ENCODE data around the gene BTN1A1. TPM values are rescaled to one million over a fixed set of nuclear protein-coding genes. Genes with fewer than 3 reads are reported as not detected.

BTN1A1 gene, protein sequence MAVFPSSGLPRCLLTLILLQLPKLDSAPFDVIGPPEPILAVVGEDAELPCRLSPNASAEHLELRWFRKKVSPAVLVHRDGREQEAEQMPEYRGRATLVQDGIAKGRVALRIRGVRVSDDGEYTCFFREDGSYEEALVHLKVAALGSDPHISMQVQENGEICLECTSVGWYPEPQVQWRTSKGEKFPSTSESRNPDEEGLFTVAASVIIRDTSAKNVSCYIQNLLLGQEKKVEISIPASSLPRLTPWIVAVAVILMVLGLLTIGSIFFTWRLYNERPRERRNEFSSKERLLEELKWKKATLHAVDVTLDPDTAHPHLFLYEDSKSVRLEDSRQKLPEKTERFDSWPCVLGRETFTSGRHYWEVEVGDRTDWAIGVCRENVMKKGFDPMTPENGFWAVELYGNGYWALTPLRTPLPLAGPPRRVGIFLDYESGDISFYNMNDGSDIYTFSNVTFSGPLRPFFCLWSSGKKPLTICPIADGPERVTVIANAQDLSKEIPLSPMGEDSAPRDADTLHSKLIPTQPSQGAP
- total RNA-seq (2021) (0.14 to 0.15 TPM in 2 of 3 replicates, not detected in the other), Bru-seq, nascent RNA (not detected)
- long read RNA-seq, experiment 1, partial matches to known transcripts = 0 of 3 reads
- long read RNA-seq, experiment 1, other reads (novel, unspliced or antisense) = 3 of 3 reads
- long read RNA-seq, experiment 2, partial matches to known transcripts = 0 of 1 reads
- long read RNA-seq, experiment 2, other reads (novel, unspliced or antisense) = 1 of 1 reads
- long read RNA-seq, experiment 3 = 0 reads

DNA sequence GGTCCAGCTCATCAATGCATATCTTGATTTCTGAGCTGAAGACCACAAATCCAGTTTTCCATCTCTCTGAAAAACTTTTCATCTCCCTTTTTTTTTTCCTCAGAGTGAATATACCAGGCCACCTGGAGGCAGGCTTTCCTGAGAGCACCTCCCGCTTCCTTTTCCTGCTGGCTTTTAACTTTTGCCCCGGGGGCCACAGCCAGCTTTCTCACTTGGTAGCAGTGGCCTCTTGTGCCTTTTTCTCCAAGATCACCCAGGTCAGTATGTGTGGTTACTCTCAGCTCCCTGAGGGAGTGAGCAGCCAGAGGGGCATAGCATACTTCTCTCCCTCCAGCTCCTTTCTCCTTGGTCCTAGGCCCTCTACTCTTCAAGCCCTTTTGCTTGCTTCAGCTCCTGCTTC, at the start of gene BTN1A1:
BTN1A1 (plus strand) TSS at position 202 of the 400 bp plus-strand sequence. CDS start 984 bp downstream, outside the sequence.
- CTCF ChIA-PET = interaction anchor here (0.5 to 1.6 kb wide), 6 partner anchors 26 to 159 kb away, joined by 3 to 10 read pairs (median 4); partner anchors contain the start of gene HMGN4
- Mint-ChIP-seq H3K4me1 (peaks cover 20% of the 10 kb centered on the region), H3K27me3 (ENCODE audit: low read depth) (peaks cover 64% of the 10 kb centered on the region), H3K4me3 (peak within 1 kb of the TSS; percentile 74), H3K9me3 (no peaks in the 10 kb centered on the region), H3K27ac (no peak within 1 kb of the TSS), H3K36me3 (no peaks in the 10 kb centered on the region)
- TF ChIP-seq, protein P1, sequence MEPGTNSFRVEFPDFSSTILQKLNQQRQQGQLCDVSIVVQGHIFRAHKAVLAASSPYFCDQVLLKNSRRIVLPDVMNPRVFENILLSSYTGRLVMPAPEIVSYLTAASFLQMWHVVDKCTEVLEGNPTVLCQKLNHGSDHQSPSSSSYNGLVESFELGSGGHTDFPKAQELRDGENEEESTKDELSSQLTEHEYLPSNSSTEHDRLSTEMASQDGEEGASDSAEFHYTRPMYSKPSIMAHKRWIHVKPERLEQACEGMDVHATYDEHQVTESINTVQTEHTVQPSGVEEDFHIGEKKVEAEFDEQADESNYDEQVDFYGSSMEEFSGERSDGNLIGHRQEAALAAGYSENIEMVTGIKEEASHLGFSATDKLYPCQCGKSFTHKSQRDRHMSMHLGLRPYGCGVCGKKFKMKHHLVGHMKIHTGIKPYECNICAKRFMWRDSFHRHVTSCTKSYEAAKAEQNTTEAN (CRISPR knock-in tag; IDR thresholded peaks at IDR 0.05) = no peak
- TF ChIP-seq, protein P2, sequence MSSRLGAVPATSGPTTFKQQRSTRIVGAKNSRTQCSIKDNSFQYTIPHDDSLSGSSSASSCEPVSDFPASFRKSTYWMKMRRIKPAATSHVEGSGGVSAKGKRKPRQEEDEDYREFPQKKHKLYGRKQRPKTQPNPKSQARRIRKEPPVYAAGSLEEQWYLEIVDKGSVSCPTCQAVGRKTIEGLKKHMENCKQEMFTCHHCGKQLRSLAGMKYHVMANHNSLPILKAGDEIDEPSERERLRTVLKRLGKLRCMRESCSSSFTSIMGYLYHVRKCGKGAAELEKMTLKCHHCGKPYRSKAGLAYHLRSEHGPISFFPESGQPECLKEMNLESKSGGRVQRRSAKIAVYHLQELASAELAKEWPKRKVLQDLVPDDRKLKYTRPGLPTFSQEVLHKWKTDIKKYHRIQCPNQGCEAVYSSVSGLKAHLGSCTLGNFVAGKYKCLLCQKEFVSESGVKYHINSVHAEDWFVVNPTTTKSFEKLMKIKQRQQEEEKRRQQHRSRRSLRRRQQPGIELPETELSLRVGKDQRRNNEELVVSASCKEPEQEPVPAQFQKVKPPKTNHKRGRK (CRISPR knock-in tag; IDR thresholded peaks at IDR 0.05; ENCODE audit: borderline replicate concordance) = no peak
- TF ChIP-seq PRRX2 (CRISPR knock-in tag; IDR thresholded peaks at IDR 0.05) (no peak), NFE2L1 (CRISPR knock-in tag; IDR thresholded peaks at IDR 0.05) (no peak), EMX1 (CRISPR knock-in tag; IDR thresholded peaks at IDR 0.05) (no peak), ZNF121 (CRISPR knock-in tag; IDR thresholded peaks at IDR 0.05) (no peak), CREM (CRISPR knock-in tag; IDR thresholded peaks at IDR 0.05) (no peak), ELF4 (CRISPR knock-in tag; IDR thresholded peaks at IDR 0.05; ENCODE audit: low read depth) (no peak), CREB1 (CRISPR knock-in tag; IDR thresholded peaks at IDR 0.05) (no peak), TP53 (CRISPR knock-in tag; IDR thresholded peaks at IDR 0.05) (no peak), ZNF232 (CRISPR knock-in tag; IDR thresholded peaks at IDR 0.05) (no peak), ETV6 (CRISPR knock-in tag; IDR thresholded peaks at IDR 0.05) (no peak), ATF1 (CRISPR knock-in tag; IDR thresholded peaks at IDR 0.05) (no peak)
- TF ChIP-seq, protein P3, sequence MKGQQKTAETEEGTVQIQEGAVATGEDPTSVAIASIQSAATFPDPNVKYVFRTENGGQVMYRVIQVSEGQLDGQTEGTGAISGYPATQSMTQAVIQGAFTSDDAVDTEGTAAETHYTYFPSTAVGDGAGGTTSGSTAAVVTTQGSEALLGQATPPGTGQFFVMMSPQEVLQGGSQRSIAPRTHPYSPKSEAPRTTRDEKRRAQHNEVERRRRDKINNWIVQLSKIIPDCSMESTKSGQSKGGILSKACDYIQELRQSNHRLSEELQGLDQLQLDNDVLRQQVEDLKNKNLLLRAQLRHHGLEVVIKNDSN (CRISPR knock-in tag; IDR thresholded peaks at IDR 0.05) = no peak
- TF ChIP-seq, protein P4, sequence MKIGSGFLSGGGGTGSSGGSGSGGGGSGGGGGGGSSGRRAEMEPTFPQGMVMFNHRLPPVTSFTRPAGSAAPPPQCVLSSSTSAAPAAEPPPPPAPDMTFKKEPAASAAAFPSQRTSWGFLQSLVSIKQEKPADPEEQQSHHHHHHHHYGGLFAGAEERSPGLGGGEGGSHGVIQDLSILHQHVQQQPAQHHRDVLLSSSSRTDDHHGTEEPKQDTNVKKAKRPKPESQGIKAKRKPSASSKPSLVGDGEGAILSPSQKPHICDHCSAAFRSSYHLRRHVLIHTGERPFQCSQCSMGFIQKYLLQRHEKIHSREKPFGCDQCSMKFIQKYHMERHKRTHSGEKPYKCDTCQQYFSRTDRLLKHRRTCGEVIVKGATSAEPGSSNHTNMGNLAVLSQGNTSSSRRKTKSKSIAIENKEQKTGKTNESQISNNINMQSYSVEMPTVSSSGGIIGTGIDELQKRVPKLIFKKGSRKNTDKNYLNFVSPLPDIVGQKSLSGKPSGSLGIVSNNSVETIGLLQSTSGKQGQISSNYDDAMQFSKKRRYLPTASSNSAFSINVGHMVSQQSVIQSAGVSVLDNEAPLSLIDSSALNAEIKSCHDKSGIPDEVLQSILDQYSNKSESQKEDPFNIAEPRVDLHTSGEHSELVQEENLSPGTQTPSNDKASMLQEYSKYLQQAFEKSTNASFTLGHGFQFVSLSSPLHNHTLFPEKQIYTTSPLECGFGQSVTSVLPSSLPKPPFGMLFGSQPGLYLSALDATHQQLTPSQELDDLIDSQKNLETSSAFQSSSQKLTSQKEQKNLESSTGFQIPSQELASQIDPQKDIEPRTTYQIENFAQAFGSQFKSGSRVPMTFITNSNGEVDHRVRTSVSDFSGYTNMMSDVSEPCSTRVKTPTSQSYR (CRISPR knock-in tag; IDR thresholded peaks at IDR 0.05) = no peak
- TF ChIP-seq, protein P5, sequence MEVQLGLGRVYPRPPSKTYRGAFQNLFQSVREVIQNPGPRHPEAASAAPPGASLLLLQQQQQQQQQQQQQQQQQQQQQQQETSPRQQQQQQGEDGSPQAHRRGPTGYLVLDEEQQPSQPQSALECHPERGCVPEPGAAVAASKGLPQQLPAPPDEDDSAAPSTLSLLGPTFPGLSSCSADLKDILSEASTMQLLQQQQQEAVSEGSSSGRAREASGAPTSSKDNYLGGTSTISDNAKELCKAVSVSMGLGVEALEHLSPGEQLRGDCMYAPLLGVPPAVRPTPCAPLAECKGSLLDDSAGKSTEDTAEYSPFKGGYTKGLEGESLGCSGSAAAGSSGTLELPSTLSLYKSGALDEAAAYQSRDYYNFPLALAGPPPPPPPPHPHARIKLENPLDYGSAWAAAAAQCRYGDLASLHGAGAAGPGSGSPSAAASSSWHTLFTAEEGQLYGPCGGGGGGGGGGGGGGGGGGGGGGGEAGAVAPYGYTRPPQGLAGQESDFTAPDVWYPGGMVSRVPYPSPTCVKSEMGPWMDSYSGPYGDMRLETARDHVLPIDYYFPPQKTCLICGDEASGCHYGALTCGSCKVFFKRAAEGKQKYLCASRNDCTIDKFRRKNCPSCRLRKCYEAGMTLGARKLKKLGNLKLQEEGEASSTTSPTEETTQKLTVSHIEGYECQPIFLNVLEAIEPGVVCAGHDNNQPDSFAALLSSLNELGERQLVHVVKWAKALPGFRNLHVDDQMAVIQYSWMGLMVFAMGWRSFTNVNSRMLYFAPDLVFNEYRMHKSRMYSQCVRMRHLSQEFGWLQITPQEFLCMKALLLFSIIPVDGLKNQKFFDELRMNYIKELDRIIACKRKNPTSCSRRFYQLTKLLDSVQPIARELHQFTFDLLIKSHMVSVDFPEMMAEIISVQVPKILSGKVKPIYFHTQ (CRISPR knock-in tag; IDR thresholded peaks at IDR 0.05) = no peak
- TF ChIP-seq, protein P6, sequence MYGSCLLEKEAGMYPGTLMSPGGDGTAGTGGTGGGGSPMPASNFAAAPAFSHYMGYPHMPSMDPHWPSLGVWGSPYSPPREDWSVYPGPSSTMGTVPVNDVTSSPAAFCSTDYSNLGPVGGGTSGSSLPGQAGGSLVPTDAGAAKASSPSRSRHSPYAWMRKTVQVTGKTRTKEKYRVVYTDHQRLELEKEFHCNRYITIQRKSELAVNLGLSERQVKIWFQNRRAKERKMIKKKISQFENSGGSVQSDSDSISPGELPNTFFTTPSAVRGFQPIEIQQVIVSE (CRISPR knock-in tag; IDR thresholded peaks at IDR 0.05; ENCODE audit: borderline replicate concordance) = no peak
- TF ChIP-seq, protein P7, sequence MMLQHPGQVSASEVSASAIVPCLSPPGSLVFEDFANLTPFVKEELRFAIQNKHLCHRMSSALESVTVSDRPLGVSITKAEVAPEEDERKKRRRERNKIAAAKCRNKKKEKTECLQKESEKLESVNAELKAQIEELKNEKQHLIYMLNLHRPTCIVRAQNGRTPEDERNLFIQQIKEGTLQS (CRISPR knock-in tag; conservative IDR thresholded peaks at IDR 0.05) = no peak
- ATAC-seq (peak; percentile 46), DNase-seq (ENCODE audit: low spot score) (peak; percentile 20)
- POLR2A ChIA-PET = interaction anchor here (0.9 kb wide), 1 partner anchor 37 kb away, joined by 3 read pairs; no protein-coding TSS in a partner anchor

Data from WTC11 (cell line).